Activated T-cell treated with anti-CD3 and anti-CD28 coated beads, Interleukin-2, amount 50 U/mL, for 4 hours (primary cell): Measurements from ENCODE around the gene ATP5F1D. TPM values are rescaled to one million over a fixed set of nuclear protein-coding genes. Genes with fewer than 3 reads are reported as not detected.

Experiments
- ATAC-seq, 2 donors: fragments of 200-7000 bp; cut with Tn5 transposase; one replicate each; pipeline ENCODE4 v1.10.0; 2021
- DNase-seq: peaks from one replicate; pipeline ENCODE4 v3.0.0-alpha.2; 2020
- H3K27me3 Mint-ChIP-seq: one replicate; pipeline ENCODE4 v1.8.0; 2021; ENCODE audit warnings: low read depth, mixed read lengths
- H3K36me3 Mint-ChIP-seq: one replicate; pipeline ENCODE4 v1.8.0; 2022; ENCODE audit warnings: mixed read lengths; ENCODE audit not compliant: insufficient read depth
- H3K4me1 Mint-ChIP-seq: one replicate; pipeline ENCODE4 v1.8.0; 2021; ENCODE audit warnings: low read depth, mixed read lengths
- H3K4me3 Mint-ChIP-seq: one replicate; pipeline ENCODE4 v1.8.0; 2021; ENCODE audit warnings: mild to moderate bottlenecking, moderate library complexity, mixed read lengths
- H3K9me3 Mint-ChIP-seq: one replicate; pipeline ENCODE4 v1.8.0; 2021; ENCODE audit warnings: mixed read lengths
- total RNA-seq, 3 donors: library from RNA; stranded (reverse); gene quantifications; one replicate each; pipeline ENCODE4 v1.2.1, GENCODE V29; 2021

The ATP5F1D gene
- total RNA-seq, 3 donors from 2014 or later: 259 to 434 (median 312) TPM

DNA sequence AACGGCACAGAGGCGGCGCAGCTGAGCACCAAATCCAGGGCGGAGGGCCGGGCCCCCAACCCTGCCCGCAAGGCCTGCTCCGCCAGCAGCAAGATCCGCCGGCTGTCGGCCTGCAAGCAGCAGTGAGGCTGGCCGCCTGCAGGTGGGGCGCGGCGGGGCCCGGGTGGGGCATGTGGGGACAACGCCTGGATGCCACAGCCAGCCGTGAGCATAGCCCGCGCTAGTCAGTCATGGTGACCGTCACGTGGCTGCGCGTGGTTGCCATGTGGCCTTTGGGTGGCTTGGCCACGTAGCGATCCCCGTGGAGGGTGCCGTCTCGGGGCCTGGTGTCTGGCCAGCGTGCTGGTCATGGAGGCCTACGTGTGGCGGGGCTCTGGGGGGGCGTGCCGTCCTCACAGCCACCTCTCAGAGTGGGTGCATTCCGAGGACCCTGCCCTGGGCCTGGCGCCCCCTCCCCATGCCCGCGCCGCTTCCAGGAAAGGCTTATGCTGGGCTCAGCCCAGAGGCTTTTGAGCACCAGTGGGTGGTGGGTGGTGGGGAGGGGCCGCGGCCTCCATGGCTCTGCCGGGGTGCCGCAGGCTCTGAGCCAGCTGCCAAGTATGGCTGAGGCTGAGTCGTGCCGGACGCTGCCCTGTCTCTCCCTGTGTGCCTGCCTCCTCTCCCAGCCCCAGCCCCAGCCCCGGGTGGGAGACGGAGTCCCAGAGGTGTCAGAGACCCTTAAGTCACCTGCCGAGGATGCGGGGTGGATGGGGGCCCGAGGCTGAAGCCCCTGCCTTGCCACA, 14.8 kb upstream of the ATP5F1D start:
- no peaks in the 10 kb centered on the region for H3K4me1 Mint-ChIP-seq
- ATAC-seq: no peak
- H3K9me3 Mint-ChIP-seq: no peaks in the 10 kb centered on the region
- H3K4me3 Mint-ChIP-seq: no peak overlapping the region
- DNase-seq: no peak
- H3K36me3 Mint-ChIP-seq: no peaks in the 10 kb centered on the region
- H3K27me3 Mint-ChIP-seq: no peaks in the 10 kb centered on the region

DNA sequence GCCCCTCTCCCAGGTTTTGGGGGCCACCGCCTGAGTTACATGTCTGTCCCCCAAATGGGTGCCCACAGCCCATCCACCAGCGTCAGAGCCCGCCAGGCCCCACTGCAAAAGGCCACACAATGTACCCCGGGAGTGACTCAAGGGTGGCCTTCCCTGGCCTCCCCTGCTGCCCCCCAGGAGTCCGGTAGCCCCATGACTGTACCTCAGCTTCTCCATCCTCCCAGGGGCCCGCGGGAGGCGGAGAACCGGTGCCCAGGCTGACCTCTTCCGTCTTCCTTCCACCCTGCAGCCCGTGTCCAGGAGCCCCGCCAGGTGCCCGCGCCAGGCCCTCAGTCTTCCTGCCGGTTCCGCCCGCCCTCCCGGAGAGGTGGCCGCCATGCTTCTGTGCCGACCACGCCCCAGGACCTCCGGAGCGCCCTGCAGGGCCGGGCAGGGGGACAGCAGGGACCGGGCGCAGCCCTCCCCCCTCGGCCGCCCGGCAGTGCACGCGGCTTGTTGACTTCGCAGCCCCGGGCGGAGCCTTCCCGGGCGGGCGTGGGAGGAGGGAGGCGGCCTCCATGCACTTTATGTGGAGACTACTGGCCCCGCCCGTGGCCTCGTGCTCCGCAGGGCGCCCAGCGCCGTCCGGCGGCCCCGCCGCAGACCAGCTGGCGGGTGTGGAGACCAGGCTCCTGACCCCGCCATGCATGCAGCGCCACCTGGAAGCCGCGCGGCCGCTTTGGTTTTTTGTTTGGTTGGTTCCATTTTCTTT, 14.1 kb upstream of the ATP5F1D start:
- no peaks in the 10 kb centered on the region for H3K9me3 Mint-ChIP-seq
- no peak for DNase-seq
- H3K4me3 Mint-ChIP-seq: no peak overlapping the region
- H3K27me3 Mint-ChIP-seq: no peaks in the 10 kb centered on the region
- H3K4me1 Mint-ChIP-seq: no peaks in the 10 kb centered on the region
- H3K36me3 Mint-ChIP-seq: no peaks in the 10 kb centered on the region
- ATAC-seq: no peak

DNA sequence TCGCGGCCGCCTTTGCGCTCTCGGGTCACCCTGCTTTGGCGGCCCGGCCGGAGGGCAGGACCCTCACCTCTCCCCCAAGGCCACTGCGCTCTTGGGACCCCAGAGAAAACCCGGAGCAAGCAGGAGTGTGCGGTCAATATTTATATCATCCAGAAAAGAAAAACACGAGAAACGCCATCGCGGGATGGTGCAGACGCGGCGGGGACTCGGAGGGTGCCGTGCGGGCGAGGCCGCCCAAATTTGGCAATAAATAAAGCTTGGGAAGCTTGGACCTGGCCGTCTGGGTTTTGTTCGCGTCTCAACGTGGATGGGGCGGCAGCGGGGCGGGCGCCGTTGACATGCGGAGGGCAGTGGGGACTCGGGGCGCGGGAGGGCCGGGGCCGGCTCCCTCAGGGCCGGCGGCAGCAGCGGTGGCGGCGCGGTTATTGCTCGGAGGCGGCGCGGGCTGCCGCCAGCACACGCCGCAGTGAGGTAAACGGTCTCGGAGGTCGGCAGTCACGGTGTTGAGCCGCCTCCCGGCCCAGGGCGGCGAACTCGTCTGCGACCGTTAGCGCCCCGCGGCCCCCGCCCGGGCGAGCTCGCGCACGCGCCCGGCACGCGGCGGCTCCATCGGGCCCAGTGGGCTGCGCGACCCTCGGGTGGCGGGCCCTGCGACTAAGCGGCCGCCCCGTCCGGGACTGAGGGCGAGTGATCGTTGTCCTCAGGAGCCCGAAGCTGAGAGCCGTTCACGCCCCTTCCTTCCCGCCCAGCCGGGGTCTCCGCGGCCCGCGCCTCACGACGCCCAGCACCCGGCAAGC, 13.2 kb upstream of the ATP5F1D start:
- no peak overlapping the region for H3K4me3 Mint-ChIP-seq
- no peak for ATAC-seq

DNA sequence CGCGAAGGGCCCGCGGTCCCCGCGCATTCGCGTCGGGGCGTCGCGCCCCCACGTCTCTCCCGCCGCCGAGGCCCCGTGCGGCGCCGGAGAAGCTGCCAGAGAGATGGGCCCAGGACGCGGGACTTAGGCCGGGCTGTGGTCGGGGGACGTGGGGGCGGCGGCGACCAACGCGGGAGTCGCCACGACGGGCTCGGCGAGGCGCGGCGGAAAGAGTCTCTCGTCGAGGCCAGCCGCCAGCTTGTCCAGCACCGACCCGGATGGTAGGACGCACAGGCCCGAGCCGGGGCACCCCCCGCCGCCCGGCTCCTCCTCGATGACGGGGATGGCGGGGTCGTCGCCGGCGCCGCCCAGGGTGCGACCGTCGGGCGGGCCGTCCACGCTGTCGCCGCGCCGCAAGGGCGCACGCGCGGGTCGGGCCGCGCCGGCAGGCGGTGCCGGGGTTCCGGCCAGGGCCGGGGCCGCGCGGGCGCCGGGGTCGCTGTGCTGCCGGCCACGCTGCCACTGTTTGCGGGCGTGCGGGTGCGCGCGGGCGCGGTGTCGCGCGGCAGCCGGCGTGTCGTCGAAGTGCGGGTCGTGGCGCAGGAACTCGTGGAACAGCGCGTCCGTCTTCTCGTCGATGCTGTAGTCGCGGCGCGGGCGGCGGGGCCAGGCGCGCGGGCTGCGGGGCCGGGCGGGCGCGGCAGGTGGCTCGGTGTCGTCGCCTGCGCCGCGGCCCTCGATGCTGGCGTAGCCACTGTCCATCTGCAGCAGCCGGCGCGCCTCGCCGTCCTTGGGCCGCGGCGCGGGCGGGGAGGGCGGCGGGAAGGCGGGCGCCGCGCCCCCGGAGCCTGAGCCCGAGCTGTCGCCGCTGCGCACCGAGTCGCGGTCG, 12.3 kb upstream of the ATP5F1D start:
- Mint-ChIP-seq H3K27me3 (no peaks in the 10 kb centered on the region), H3K4me1 (no peaks in the 10 kb centered on the region), H3K4me3 (no peak overlapping the region), H3K36me3 (no peaks in the 10 kb centered on the region), H3K9me3 (no peaks in the 10 kb centered on the region)
- DNase-seq (no peak), ATAC-seq (no peak)

More for the DNA sequence above, 13.2 kb upstream of the ATP5F1D start:
- no peak for DNase-seq
- Mint-ChIP-seq H3K4me1 (no peaks in the 10 kb centered on the region), H3K36me3 (no peaks in the 10 kb centered on the region), H3K27me3 (no peaks in the 10 kb centered on the region), H3K9me3 (no peaks in the 10 kb centered on the region)

DNA sequence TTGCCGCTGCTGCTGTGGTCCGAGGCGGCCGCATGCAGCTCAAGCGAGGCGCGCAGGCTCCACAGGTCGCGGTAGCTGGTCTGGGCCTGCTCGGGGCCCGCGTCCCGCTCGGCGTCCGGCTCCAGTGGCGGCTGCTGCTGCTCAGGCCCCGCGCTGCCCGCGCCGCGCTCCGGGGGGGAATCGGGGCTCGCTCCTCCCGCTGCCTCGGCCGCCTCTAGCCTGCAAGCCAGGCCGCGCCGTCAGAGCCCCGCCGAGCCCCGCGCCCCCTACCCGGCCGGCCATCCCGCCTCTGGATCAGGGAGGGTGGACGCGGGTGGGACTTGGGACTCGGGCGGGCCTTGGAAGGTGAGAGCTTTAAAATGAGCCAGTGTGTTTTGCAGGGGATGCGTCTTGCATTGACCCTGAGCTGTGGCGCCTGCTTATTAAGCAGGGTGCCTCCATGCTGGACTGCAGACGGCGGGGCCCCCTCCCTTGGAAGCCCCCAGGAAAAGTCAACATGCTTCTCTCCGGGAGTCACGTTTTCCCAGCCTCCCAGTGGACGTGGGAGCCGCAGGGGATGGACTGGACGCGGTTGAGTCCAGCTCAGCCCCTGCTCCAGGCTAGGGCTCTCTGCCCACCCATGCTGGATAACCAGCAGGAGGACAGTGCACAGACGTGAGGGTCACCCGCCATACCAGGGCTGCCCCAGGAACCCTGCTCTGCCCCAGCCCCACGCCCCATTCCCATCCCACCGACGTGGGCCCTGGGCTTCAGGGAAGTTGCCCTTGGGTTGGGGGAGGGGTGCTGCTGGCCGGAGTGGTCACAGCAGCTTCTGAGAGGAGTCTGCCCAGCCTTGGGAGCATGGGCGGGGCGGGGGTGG, 11.4 kb upstream of the ATP5F1D start:
- ATAC-seq (no peak), DNase-seq (no peak)
- H3K4me1 Mint-ChIP-seq: no peaks in the 10 kb centered on the region
- no peaks in the 10 kb centered on the region for H3K27me3 Mint-ChIP-seq
- no peak overlapping the region for H3K4me3 Mint-ChIP-seq
- H3K36me3 Mint-ChIP-seq: no peaks in the 10 kb centered on the region
- no peaks in the 10 kb centered on the region for H3K9me3 Mint-ChIP-seq

DNA sequence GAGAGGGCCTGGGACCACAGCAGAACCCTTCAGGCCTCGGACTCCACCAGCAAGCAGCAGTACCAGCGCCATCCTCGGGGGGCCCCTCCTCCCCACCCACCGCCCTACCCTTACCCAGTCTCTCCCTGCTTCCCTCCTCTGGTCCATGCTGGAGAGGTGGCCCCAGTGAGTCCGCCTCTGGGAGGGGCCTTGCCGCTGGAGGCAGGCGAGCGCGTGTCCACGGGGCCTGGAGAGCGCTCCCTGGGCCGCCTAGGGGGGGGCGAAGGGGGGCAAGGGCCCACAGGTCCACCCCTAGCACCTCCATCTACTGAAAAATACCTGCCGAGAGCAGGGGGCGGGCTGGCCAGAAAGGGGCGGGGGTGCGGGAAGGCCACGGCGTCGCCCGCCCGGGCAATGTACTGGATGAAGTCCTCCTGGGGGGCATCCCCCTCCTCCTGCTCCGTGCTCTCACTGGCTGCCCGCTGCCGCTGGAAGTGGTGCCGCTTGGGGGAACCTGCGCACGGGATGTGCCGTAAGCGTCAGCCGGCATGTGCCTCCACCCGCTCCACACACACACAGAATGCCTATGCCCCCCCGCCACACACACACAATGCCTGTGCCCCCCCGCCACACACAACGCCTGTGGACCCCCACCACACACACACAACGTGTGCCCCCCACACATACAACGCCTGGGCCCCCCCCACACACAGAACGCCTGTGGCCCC, 10.6 kb upstream of the ATP5F1D start:
- DNase-seq (no peak), ATAC-seq (peak in 1 of 2 donors; percentile 24)
- Mint-ChIP-seq H3K9me3 (no peaks in the 10 kb centered on the region), H3K36me3 (no peaks in the 10 kb centered on the region), H3K4me1 (no peaks in the 10 kb centered on the region), H3K4me3 (no peak overlapping the region), H3K27me3 (no peaks in the 10 kb centered on the region)

DNA sequence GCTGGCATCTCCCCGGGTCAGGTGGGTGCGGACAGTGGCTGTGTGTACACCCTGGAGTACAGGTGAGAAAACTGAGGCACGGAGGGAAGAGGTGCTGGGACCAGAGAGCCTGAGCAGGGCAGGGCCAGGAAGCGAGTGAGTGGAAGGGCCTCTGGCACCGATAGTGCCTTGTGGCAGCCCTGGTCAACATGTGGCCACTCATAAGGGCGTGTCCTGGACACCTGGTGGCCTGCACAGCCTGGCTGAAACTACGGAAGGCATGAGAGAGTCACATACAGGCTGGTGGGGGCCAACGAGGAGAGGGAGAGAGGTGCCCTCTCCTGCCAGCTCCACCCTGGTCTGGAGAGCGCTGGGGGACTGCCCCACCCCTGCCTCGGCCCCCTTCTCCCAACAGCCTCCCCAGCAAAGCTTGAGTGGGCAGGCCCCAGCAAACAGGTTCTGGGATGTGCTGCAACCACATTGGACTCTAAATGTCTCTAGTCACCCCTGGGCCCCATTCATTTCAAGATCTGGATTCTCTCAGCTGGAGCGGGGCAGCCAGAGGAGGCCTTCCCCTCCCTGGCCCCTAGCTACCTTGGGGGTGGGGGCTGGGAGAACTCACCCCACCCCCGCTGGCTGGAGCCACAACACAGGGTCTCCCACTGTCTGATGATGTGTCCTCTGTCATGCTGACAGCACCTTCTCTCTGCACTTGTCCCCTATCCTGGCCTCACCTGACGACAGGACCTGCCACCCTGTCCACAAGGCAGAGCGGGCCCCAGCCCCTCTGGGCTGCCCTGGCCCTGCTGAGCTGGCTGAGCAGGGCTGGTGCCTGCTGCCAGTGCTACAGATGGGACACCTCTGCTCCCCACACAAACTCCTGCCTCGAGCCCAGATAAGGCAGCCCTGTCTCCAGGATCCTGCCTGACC, 9.6 kb upstream of the ATP5F1D start:
- Mint-ChIP-seq H3K9me3 (no peaks in the 10 kb centered on the region), H3K36me3 (no peaks in the 10 kb centered on the region), H3K4me3 (no peak overlapping the region), H3K27me3 (no peaks in the 10 kb centered on the region), H3K4me1 (no peaks in the 10 kb centered on the region)
- ATAC-seq: no peak
- no peak for DNase-seq

DNA sequence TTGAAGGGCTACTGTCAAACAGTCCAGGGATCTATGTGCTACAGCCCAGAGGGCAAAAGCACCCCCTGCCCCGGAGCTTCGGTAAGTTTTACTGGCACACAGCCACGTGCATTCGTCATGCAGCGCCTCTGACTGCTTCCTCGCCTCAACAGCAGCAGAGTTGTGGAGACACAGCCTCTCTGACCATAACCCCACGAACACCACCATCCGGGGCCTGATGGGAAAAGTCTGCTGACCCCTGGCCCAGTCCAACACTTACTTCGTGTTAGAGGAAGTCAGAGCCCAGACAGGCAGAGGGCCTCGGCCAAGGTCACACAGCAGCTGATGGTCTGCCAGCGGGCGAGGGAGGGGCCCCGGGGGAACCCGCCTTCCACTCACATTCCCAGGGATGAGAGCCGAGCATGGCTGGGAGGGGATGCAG, 8.9 kb upstream of the ATP5F1D start:
- H3K27me3 Mint-ChIP-seq: no peaks in the 10 kb centered on the region
- DNase-seq (no peak), ATAC-seq (no peak)
- no peaks in the 10 kb centered on the region for H3K36me3 Mint-ChIP-seq
- no peak overlapping the region for H3K4me3 Mint-ChIP-seq
- no peaks in the 10 kb centered on the region for H3K9me3 Mint-ChIP-seq
- no peaks in the 10 kb centered on the region for H3K4me1 Mint-ChIP-seq

DNA sequence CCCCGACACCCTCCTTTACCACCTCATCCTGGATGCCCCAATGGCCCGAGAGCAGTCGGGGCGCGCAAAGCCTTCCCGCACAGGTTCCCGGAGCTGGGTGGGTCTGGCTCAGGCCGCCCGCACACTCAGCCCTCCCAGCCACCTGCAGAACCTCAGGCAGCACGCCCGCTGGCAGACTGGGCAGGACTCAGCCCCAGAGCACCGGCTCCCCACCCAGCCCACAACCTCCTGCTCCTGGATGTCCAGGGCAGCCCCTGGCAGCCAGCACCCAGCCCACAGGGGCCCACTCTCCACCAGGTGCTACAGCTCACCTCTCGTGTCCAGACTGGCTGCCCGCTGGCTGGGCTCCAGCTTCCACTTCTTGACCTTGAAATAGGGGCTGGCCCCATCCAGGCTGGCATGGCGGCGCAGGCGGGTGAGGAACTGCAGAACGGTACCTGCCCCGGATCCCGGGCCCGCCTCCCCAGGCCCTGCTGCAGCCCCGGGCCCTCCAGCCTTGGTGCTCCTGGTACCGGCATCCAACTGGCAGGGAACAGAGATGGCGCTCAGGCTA, 8.4 kb upstream of the ATP5F1D start:
- Mint-ChIP-seq H3K27me3 (no peaks in the 10 kb centered on the region), H3K9me3 (no peaks in the 10 kb centered on the region), H3K4me3 (no peak overlapping the region), H3K4me1 (peaks cover 1% of the 10 kb centered on the region), H3K36me3 (no peaks in the 10 kb centered on the region)
- ATAC-seq: no peak
- no peak for DNase-seq

DNA sequence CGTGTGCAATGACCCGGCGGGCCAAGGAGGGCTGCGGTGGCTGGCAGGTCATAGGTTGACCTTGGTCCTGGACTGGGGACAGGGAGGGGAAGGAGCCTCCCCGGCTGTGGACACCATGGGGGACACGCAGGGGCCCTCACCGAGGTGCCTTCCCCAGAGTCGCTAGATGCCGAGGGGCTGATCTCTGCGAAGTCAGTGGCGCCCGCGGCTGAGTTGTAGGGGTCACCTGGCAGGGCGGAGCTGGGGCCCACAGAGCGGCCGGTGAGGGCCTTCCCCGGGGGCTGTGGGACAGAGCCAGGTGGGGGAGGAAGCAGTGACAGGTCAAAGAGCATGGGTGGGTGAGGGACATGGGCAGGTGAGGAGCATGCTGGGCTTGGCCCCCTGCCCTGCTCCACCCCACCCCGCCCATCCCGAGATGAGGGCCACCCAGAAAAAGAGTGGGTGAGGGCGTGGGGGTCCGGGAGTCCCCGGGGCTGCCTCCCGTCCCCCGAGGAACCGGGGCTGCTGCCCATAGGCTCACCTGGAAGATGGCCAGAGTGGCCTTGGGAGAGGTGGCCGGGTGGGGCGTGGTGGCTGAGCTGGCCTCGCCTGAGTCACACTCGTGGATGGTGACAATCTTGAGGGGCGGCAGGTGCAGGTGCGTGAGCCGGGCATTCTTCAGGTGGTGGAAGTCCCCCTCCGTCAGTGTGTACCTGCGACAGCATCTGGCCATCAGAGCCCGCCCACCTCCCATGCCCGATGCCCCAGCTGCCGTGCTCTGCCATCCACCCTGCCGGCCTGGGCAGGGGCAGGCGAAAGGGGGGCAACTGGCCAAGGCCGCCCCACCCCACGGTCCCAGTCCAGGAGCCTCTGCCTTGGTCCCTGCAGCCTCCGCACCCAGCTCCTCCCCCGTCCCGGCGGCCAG, 7.2 kb upstream of the ATP5F1D start:
- no peaks in the 10 kb centered on the region for H3K36me3 Mint-ChIP-seq
- ATAC-seq (no peak), DNase-seq (no peak)
- peaks cover 12% of the 10 kb centered on the region for H3K4me1 Mint-ChIP-seq
- H3K9me3 Mint-ChIP-seq: no peaks in the 10 kb centered on the region
- peaks cover 7% of the 10 kb centered on the region for H3K27me3 Mint-ChIP-seq
- H3K4me3 Mint-ChIP-seq: no peak overlapping the region

DNA sequence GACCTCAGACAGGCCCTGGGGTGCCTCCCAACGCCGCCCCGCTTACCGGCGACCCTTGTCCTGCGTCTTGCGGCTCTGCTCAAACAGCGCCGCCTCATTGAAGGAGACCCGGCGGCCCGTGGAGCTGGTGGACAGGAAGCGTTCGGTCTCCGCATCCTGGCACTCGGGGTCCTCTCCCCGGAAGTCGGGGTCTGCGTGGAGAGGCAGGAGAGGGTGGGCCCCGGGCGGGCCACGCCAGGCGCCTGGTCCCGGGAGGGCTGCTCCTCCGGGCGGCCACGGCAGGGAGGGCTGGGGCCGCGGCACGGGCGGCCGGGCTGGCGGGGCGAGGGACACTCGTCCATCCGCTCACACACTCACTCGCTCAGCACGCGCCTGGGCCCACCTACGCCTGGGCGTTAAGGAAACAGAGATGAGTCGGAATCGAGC, 6.6 kb upstream of the ATP5F1D start:
- Mint-ChIP-seq H3K27me3 (peaks cover 7% of the 10 kb centered on the region), H3K4me3 (no peak overlapping the region), H3K9me3 (no peaks in the 10 kb centered on the region), H3K36me3 (no peaks in the 10 kb centered on the region), H3K4me1 (peaks cover 14% of the 10 kb centered on the region)
- ATAC-seq (no peak), DNase-seq (no peak)
